ENCODE results near the gene LHFPL2.
"Not testable (repeated sequence)": the region's sequence is repeated elsewhere in the genome, so short reads cannot be mapped to it uniquely, and the experiment has no call there.

Gene LHFPL2

DNA sequence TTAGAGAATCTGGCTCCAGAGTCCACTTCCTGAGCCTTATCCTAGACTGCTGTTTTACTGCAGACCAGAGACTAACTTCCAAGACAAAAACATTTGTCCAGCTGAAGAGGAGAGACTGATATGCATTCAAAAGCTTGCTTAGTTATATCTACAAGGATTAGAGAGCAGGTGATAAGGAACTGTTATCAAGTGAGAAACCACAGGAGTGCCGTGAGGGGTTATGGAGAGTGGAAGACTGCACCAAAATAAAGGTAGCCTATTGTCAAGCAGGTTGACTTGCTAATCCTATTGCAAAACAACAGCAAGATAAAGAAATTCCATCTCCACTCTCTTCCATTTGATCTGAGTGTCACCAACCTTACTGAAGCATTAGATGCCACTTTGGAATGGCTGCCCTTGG, 149.1 kb downstream of the LHFPL2 start:
- DNase-seq: no peak

DNA sequence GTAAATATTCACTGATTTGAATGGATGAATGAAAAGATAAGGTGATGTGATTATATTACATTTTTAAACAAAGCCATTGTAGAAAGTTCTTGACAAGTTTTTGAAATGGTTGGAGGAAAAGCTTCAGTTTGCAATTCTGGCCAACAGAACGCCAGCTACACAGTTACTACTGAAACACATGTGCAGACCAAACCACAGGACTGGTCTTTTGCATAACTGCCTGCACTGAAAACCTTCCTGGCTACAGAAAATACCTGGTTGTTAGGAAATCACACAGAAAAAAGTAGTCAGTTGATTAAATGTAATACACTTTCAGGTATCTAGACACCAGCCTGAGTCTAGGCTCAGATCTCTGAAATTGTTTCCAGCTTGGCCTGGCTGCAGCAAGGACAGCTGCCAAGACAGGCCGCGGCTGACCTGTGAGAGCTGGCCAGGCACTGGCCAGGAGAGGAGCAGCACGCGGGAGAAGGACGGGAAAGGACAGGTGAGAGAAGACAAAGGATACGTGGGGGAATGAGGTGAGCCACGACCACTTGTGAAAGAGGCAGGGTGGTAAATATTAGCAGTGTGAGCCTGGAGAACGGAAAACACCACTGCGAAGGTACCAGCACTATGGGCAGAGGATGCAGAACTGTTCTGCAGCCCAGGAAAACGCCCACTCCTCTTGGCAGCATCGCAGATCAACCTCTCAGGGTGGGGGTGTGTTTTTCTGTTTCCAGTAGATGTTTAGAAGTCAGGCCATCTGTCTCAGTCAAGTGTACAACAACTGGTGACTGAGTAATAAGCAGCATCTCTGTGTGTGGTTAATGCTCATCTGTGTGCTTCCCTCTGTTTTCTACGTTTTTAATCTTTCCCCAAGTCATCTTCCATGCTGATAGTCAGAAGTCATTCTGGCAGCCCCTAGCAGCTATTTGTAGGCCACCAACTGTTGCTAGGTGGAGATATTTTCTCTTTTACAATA, 150.7 kb downstream of the LHFPL2 start:
- DNase-seq: peak in 1 of 14 donors; percentile 20

- DNase-seq: no peak
These were observed 152.2 kb downstream of the LHFPL2 start for GRCh38 chr5:78496373-78496772.

DNA sequence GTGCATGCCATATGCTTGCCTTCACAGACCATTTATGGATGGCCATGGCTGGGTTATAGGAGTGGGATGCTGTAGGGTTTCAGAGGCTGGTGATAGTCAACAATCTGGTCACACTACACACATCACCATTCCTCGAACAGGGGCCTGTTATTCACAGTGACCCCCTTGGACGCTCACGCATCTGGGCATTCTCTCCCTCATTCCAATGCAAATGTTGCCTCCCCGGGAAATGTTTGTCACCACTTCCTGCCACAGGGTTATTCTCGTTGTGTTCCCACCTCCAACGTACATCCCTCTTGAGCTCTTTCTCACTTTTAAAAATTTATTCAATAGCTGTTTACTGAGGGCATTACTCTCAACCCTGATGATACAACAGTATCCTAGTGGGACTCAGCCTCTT, 152.8 kb downstream of the LHFPL2 start:
- DNase-seq: no peak

DNA sequence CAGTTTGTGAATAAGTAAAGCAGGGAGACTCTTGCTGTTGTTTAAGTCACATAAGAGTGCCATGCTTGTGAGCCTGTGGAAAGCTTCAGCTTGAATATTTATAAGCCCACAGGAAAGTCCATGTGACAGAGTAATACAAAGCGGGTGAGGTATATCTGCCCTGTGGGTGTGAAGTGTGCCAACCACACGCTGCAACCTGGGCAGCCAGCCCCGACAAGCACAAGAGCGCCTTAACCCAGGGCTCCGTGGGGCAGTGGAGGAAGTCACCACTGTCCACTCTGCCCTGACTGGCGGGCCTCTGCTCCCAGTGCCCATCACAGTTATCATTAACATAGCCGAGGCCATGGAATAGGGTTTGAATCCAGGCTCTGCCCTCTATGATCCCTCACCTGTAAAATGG, 155.9 kb downstream of the LHFPL2 start:
- DNase-seq: no peak

DNA sequence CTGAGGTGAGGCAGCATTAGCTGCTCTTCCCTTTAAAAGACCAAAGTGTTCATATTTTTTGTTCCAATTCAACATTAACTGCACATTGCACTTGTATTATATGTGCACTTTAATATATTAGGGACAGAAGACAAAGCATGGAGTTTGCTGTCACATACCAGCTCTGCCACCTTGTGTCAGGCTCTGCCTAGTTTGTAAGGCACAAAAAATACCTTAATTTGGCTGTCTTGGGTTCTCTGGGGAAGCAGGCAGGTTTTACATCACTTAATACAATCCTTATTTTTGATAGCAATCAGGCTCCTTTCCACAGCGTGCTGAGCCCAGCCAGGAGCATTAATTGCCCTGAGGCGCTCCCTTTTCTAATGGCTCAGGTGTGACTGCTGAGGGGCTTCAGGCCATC, 156.3 kb downstream of the LHFPL2 start:
- no peak for DNase-seq

- no peak for DNase-seq
These were observed 157.7 kb downstream of the LHFPL2 start for GRCh38 chr5:78490709-78491485.

DNA sequence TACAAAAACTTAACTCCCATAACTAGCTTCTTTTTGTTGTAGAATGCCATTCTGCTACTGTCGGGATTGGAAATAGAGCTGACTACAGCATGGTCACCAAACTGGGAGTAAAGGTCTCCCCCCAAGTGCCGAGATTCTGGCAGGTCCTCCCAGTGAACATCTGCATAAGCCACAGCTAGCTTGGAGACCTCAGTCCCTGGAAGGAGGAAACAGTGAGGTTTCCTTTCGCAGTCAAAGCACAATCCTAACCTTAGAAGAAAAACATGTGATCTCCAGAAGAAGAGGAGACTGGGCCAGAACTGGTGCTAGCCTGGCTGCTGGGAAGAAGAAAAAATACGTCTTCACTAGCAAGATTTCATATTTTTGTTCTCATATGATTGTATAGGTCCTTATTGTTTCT, 160.7 kb downstream of the LHFPL2 start:
- DNase-seq: no peak

DNA sequence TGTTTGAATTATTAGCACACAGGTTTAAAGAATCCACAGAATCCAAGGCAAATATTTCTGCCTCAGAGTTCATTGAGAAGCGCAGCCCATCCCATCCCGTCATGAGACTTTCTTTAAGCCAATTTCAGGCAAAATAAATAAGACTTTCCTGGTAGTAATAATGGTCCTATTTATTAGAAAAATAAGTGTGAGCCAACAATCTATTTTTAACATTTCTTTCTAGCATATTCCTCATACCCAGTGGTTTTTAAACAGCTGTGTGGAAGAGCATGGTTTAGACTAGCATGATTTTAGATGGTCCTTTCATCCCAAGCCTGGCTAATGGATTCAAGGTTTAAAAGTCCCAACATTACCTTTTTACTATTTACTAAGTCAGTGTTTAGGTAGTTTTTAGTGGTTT, 162.4 kb downstream of the LHFPL2 start:
- DNase-seq: no peak

GRCh38 chr5:78483809-78484521, 164.6 kb downstream of the LHFPL2 start:
- no peak for DNase-seq

DNA sequence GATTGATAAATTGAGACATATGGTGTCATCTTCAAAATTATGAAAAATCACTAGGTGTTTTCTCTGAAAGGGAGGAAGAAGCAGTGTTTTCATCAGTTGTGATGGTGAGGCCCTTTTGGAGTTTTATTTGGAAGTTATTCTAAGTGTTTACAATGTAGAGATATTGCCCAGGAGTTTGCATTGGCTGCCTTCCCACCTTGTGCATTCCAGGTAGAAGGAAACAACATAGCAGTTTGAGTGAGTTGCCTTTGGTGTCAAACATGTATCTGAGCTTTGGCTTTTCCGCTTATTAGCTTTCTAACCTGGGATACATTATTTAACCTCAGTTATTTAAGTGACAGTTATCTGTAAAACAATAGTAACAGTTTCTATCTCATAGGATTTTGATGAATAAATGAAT, 165.6 kb downstream of the LHFPL2 start:
- DNase-seq: no peak

GRCh38 chr5:78476795-78477194, 171.8 kb downstream of the LHFPL2 start:
- DNase-seq: no peak

DNA sequence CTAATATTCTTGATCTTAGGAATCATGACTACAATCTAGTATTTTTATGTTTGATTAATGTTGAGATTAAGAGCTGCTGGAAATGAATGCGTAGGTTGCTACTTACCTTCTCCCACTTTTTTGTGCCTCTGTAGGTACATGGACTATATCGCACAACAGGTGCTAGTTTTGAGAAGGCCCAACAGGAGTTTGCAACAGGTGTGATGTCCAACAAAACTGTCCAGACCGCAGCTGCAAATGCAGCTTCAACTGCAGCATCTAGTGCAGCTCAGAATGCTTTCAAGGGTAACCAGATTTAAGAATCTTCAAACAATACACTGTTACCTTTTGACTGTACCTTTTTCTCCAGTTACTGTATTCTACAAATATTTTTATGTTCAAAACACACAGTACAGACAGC, 173.2 kb downstream of the LHFPL2 start:
- no peak for DNase-seq

DNA sequence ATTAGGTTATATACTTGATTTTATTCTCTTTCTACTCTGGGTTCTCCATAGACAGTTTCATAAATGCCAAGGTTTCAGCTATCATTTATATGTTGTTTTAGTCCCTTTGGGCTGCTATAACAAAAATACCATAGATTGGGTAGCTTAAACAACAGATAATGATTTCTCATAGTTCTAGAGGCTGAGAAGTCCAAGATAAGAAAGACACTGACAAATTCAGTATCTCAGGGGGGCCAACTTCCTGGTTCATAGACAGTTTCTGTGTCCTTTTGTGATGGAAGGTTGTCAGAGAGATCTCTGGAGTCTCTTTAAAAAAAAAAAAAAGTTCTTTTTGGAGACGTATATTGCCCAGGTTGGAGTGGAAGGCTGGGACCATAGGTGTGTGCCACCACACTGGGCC, 174.8 kb downstream of the LHFPL2 start:
- DNase-seq: no peak

- DNase-seq: no peak
These were observed 176.0 kb downstream of the LHFPL2 start for GRCh38 chr5:78472469-78473106.

- no peak for DNase-seq
These were observed 176.7 kb downstream of the LHFPL2 start for GRCh38 chr5:78471896-78472295.

- no peak for DNase-seq
These were observed 180.7 kb downstream of the LHFPL2 start for GRCh38 chr5:78467752-78468357.

- DNase-seq: no peak
These were observed 181.4 kb downstream of the LHFPL2 start for GRCh38 chr5:78467140-78467539.

DNA sequence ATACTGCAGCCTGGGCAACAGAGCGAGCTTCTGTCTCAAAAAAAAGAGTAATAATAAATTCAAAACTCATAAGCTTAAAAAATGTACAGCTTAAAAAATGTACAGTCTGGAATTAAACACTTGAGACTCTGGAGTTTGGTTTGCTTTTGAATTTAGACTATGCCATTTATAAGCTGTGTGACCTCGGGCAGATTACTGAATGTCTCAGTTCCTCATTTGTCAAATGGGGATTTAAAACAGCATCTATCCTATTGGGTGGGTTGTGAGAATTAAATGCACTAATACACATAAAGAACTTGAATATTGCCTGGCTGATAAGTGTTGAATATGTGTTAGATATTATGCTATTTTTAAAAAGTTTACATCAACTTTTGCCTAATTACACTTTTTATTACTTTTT, 189.7 kb downstream of the LHFPL2 start:
- DNase-seq: no peak

DNA sequence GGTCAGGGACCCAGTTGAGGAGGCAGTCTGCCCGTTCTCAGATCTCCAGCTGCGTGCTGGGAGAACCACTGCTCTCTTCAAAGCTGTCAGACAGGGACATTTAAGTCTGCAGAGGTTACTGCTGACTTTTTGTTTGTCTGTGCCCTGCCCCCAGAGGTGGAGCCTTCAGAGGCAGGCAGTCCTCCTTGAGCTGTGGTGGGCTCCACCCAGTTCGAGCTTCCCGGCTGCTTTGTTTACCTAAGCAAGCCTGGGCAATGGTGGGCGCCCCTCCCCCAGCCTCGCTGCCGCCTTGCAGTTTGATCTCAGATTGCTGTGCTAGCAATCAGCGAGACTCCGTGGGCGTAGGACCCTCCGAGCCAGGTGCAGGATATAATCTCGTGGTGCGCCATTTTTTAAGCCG, 191.1 kb downstream of the LHFPL2 start:
- DNase-seq: not testable (repeated sequence)

GRCh38 chr5:78449103-78449502, 199.5 kb downstream of the LHFPL2 start:
- no peak for DNase-seq
